Activated CD4-positive, alpha-beta T cell treated with anti-CD3 and anti-CD28 coated beads, Interleukin-2, amount 10 ng/mL, durations not matched to agents 24 days and 14 days (primary cell): ENCODE data around the gene ZPR1. TPM values are rescaled to one million over a fixed set of nuclear protein-coding genes. Genes with fewer than 3 reads are reported as not detected.
A peak's percentile ranks its signal among the peaks of the same experiment; 100 is the strongest.

ENCODE experiments used
- DNase-seq: peaks from one replicate; pipeline ENCODE4 v3.0.0; 2022
- H3K27ac Mint-ChIP-seq: one replicate; pipeline ENCODE4 v1.8.0; 2022; ENCODE audit warnings: mild to moderate bottlenecking, mixed read lengths
- H3K27me3 Mint-ChIP-seq: one replicate; pipeline ENCODE4 v1.8.0; 2022; ENCODE audit warnings: mixed read lengths
- H3K36me3 Mint-ChIP-seq: one replicate; pipeline ENCODE4 v1.8.0; 2022; ENCODE audit warnings: low read depth, mild to moderate bottlenecking, mixed read lengths
- H3K4me1 Mint-ChIP-seq: one replicate; pipeline ENCODE4 v1.8.0; 2021; ENCODE audit warnings: mixed read lengths
- H3K4me3 Mint-ChIP-seq: one replicate; pipeline ENCODE4 v1.8.0; 2022; ENCODE audit warnings: mild to moderate bottlenecking, moderate library complexity, mixed read lengths
- H3K9me3 Mint-ChIP-seq: one replicate; pipeline ENCODE4 v1.8.0; 2021; ENCODE audit warnings: mixed read lengths
- intact Hi-C: fragments of 100-400 bp; cut with micrococcal nuclease; formaldehyde crosslinking; loops from one replicate; pipeline ENCODE4 v1.15.1; 2023
- total RNA-seq: library from RNA; stranded (reverse); gene quantifications from 2 replicates; pipeline ENCODE4 v1.2.3, GENCODE V29; 2022

The ZPR1 gene
- total RNA-seq, 1 donor from 2014 or later, result 106 TPM

DNA sequence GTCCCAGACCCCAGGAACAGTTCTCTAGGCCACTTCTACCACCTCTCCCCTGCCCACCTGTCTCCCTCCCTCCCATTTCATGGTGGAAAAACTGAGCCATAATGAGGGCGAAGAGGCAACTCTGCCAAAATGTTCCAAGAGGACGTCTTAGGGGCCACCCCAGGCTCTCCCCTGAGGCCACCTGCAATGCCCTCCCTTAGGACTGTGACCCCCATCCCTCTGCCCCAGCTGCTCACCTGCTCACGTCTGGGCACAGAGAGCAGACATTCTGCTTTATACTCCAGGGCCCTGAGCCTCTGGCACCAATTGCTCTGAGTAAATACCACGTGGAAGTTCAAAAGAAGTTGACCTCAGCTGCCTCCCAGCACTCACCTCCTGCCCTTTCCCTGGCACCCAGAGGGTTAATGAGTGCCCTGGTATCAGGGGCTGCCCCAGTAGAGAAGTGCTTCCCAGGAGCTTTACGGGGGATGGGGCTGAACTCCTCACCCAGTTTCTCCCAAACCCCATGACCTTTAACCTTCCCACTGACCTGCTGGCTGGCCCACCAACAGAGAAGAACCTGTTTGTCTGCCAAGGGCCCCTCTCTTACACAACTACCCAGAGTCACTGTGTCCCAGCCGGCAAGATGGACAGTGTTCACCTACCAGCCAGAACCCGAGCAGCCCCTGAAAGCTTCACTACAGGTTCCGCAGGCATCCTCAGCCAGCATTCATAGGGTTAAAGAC, 4.5 kb upstream of the ZPR1 start:
- no peak for DNase-seq
- H3K27me3 Mint-ChIP-seq, result peaks cover 6% of the 10 kb centered on the region
- peaks cover 18% of the 10 kb centered on the region for H3K4me1 Mint-ChIP-seq
- no peaks in the 10 kb centered on the region for H3K9me3 Mint-ChIP-seq
- intact Hi-C loops, result no loop called here
- H3K27ac Mint-ChIP-seq, result no peak overlapping the region
- H3K4me3 Mint-ChIP-seq, result no peak overlapping the region
- H3K36me3 Mint-ChIP-seq, result peaks cover 3% of the 10 kb centered on the region

DNA sequence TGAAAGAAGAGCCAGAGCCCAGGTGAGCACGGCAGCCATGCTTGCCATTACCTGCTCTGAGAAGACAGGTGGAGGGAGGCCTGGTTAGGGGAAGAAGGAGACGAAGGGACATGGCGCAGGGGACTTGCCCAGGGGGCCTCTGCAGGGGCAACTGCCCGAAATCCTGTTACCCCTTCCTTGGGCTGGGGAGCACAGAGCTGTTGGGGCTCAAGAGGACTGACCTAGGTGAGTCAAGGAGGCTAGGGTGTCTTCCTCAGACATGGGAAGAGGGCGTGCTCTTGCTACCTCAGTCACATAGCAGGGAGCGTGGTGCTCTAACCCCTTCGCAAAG, 4.0 kb upstream of the ZPR1 start, which contains the start of gene APOA5:
TSS of gene APOA5 (minus strand) at position 67 of the 331 bp plus-strand sequence. CDS start at position 48, 19 bp downstream.
- H3K4me3 Mint-ChIP-seq, result peak within 1 kb of the TSS; percentile 28
- H3K27ac Mint-ChIP-seq, result no peak within 1 kb of the TSS
- intact Hi-C loops, result loop anchor here (1.0 to 2.0 kb wide), 2 partner anchors 45 to 315 kb away; partner anchors contain the start of gene APOA1
- H3K27me3 Mint-ChIP-seq, result peaks cover 4% of the 10 kb centered on the region
- no peak for DNase-seq
- no peaks in the 10 kb centered on the region for H3K9me3 Mint-ChIP-seq
- H3K4me1 Mint-ChIP-seq, result peaks cover 22% of the 10 kb centered on the region
- peaks cover 8% of the 10 kb centered on the region for H3K36me3 Mint-ChIP-seq

DNA sequence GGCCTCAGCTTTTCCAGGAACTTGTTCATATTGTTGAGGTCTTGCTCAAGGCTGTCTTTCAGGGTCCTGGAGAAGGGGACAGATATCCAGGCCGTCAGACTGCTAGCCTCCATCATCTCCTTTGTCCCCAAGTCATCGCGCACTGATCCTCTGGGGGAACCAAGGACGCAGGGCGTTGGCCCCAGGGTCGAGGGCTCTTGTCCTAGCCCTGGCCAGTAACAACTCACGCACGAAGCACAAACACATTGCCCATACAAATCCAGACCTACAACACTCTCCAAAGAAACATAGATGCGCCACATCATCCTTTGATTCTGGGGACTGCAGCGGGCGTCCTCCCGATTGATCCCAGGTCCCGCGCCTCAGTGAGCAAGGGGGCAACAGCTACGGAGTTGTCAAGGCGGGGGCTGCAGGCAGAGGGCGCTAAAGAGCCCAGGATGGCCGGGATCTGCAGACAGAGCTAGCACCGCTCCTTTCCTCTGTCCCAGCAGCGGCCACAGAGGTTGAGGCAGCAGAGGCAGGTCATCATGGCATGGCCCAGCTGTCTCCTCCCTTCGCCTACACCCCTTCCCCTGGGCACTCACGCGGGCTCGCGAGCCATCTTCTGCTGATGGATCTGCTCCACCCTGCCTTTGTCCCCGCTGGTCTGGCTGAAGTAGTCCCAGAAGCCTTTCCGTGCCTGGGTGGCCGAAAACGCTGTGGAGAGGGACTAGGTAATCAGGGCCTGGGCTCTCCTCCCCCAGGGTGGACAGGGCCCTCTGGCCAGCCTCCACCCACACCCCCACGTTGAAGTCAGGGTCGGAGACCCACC, 3.4 kb upstream of the ZPR1 start:
- H3K9me3 Mint-ChIP-seq, result no peaks in the 10 kb centered on the region
- intact Hi-C loops, result loop anchor here (1.0 to 2.0 kb wide), 2 partner anchors 46 to 315 kb away; partner anchors contain the start of gene APOA1
- H3K27me3 Mint-ChIP-seq, result peaks cover 4% of the 10 kb centered on the region
- H3K4me3 Mint-ChIP-seq, result peak overlapping the region; percentile 28
- DNase-seq, result peak; percentile 94
- peaks cover 28% of the 10 kb centered on the region for H3K4me1 Mint-ChIP-seq
- no peak overlapping the region for H3K27ac Mint-ChIP-seq
- peaks cover 13% of the 10 kb centered on the region for H3K36me3 Mint-ChIP-seq

DNA sequence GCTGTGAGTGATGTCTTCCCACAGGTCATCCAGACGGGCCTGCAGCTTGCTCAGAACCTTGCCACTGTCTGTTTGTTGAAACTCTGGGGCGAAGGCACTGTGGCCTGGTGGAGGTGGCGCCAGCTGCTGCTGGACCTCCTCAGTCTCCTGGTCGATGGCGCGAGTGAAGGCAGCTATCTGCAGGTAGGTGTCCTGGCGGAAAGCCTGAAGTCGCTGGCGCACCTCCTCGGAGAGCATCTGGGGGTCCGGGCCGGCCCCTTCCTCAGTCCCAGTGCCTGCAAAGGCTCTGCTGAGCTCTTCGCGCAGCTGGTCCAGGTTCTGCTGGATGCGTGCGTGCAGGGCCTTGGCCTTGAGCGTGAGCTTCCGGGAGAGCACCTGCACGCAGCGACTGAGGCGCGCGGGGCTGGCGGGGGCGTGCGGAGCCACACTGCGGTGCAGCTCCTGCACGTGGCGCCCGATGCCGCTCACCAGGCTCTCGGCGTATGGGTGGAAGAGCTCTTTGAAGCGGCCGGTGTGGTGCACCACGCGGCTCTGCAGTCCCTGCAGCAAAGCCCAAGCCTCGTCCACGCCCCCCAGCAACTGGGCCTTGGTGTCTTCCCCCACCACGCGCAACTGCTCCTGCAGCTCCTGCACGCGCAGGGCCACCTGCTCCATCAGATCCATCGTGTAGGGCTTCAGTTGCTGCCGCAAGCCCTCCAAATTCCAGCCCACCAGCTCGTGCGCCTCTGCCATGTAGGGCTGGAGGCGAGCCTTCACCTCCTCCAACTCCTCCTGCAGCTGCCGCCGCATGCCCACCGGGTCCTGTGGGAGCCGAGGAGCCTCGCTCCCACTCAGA, 2.6 kb upstream of the ZPR1 start:
- peaks cover 33% of the 10 kb centered on the region for H3K4me1 Mint-ChIP-seq
- H3K36me3 Mint-ChIP-seq, result peaks cover 20% of the 10 kb centered on the region
- peaks cover 4% of the 10 kb centered on the region for H3K27me3 Mint-ChIP-seq

DNA sequence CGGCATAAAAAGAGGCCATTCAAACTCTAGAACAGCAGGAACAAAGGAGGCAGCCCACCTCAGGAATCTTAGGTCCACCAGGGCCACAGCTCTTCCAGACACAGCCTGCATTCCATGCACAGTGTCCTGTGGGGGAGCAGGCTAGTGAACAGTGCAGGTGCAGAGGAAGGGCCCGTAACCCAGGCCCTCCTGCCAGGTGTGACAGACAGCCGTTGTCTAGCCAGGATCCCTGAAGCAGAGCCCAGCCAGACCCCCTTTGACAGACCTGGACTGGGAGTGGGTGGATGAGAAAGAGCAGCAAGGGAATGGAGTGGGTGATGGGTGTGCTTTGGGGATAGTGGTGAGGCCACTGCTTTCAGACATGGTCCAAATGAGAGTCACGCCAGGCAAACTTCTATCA, 1.2 kb upstream of the ZPR1 start:
- H3K27ac Mint-ChIP-seq, result no peak overlapping the region
- peaks cover 42% of the 10 kb centered on the region for H3K4me1 Mint-ChIP-seq
- H3K27me3 Mint-ChIP-seq, result peaks cover 4% of the 10 kb centered on the region
- intact Hi-C loops, result loop anchor here (1.0 to 5.0 kb wide), 3 partner anchors 16 to 443 kb away; partner anchors contain the start of genes PCSK7 and RNF214
- H3K4me3 Mint-ChIP-seq, result no peak overlapping the region
- no peaks in the 10 kb centered on the region for H3K9me3 Mint-ChIP-seq
- no peak for DNase-seq
- peaks cover 34% of the 10 kb centered on the region for H3K36me3 Mint-ChIP-seq

More for the DNA sequence above, 2.6 kb upstream of the ZPR1 start:
- DNase-seq, result no peak
- intact Hi-C loops, result loop anchor here (1.0 to 2.0 kb wide), 2 partner anchors 46 to 316 kb away; partner anchors contain the start of gene APOA1
- Mint-ChIP-seq H3K27ac (no peak overlapping the region), H3K9me3 (no peaks in the 10 kb centered on the region), H3K4me3 (no peak overlapping the region)

DNA sequence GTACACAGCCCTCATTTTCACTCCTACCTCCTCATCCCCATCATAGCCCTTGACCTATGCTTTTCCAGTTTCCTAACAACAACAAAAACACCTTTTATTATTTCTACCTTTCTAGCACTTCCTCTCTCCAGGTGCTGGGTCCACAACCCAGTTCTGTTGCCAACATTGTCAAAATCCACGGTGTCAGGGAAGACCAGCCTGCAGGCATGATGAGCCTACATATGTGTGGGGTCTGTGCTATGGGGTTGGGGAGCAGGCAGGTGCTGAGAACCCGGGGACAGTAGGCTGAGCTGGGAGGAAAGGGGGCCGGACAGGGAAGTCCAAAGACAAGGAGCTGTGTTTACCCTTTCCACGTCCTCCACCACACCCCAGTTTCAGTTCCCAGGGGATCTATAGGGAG, 711 bp upstream of the ZPR1 start:
- Mint-ChIP-seq H3K36me3 (peaks cover 36% of the 10 kb centered on the region), H3K4me1 (peaks cover 42% of the 10 kb centered on the region), H3K4me3 (peak overlapping the region; percentile 97), H3K27ac (peak overlapping the region; percentile 87), H3K9me3 (no peaks in the 10 kb centered on the region), H3K27me3 (peaks cover 4% of the 10 kb centered on the region)
- intact Hi-C loops, result loop anchor here (1.0 to 5.0 kb wide), 3 partner anchors 15 to 444 kb away; partner anchors contain the start of genes PCSK7 and RNF214
- no peak for DNase-seq

DNA sequence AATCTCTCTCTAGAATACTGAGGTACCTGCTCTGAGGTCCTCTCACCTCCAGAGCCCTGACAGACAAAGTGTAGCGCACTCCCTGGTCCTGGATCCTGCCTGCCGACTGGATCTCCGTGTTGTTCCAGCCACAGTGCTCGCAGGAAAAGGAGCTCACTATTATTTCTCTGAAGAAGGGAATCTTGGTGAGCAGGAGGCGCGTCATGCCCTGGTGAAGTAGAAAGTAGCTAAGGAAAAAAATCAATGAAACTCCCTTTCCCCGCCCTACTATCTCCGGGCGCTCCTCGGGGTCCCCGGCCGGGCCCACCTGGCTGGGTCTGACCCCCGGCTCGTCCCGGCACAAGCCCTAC, 412 bp downstream of the ZPR1 start:
- peaks cover 49% of the 10 kb centered on the region for H3K4me1 Mint-ChIP-seq
- peaks cover 47% of the 10 kb centered on the region for H3K36me3 Mint-ChIP-seq
- peaks cover 2% of the 10 kb centered on the region for H3K27me3 Mint-ChIP-seq
- no peaks in the 10 kb centered on the region for H3K9me3 Mint-ChIP-seq
- peak overlapping the region; percentile 76 for H3K27ac Mint-ChIP-seq
- intact Hi-C loops, result loop anchor here (5.0 kb wide), 1 partner anchor 445 kb away; the partner anchor contains the start of genes PCSK7 and RNF214
- peak overlapping the region; percentile 97 for H3K4me3 Mint-ChIP-seq
- no peak for DNase-seq

DNA sequence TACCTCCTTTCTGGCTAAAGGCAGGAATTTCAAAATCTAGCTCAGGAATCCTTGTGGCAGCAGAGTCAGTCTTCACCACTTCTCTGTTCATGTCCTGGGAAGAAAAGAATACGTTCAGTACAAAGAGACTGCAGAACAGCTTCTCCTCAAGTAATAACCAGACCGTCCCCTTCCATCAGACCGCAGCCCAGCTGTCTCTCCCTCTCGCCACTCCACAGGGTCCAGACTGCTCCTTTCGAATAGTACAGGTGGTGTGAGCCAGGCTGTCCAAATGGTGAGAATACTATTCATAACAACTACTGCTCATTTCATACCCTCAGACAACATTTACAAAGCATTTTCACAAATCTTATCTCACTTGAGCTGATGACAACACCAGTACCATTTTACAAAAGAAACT, 857 bp downstream of the ZPR1 start:
- no peak for DNase-seq
- Mint-ChIP-seq H3K4me1 (peaks cover 53% of the 10 kb centered on the region), H3K27ac (peak overlapping the region; percentile 76), H3K4me3 (peak overlapping the region; percentile 97), H3K36me3 (peaks cover 52% of the 10 kb centered on the region), H3K9me3 (no peaks in the 10 kb centered on the region), H3K27me3 (peaks cover 2% of the 10 kb centered on the region)
- intact Hi-C loops, result loop anchor here (5.0 kb wide), 1 partner anchor 445 kb away; the partner anchor contains the start of genes PCSK7 and RNF214

DNA sequence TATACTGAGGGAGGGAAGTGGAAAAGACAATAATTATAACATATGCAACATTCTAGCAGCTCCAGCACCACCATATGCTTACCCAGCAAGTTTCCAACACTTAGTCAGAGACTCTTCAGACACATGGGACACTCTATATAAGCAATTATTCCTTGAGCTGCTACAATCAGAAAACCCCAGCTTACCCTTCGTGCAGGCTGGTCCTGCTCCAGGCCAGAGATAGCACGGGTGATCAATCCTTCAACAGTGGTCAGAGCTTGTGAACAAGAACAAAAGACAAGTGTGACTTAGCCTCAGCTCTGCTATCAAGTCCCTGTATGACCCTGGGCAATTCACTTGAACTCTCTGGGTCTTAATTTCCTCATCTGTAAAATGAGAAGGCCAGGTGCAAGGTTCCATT, 1.5 kb downstream of the ZPR1 start:
- H3K36me3 Mint-ChIP-seq, result peaks cover 57% of the 10 kb centered on the region

DNA sequence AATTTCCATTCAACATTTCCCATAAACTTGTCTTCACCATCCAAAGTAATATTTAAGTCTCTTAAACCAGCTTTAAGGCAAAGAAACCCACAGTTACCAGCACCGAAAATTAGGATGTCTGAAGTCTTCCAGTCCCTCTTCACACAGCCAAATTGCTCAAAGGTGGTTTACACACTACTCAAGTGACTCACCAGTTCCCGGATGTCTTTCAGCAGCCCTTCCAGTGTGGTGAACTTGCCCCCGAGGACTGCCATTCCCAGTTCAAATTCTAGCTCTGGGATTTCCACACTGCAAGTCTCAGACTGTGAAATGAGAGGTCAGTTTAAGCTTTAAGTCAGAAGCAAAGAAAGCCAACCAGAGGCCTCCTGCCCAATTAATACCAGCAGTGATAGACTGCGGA, 5.1 kb downstream of the ZPR1 start:
- Mint-ChIP-seq H3K4me1 (peaks cover 55% of the 10 kb centered on the region), H3K4me3 (no peak overlapping the region), H3K27ac (peak overlapping the region; percentile 59), H3K9me3 (no peaks in the 10 kb centered on the region), H3K36me3 (peaks cover 87% of the 10 kb centered on the region), H3K27me3 (no peaks in the 10 kb centered on the region)
- intact Hi-C loops, result no loop called here
- DNase-seq, result no peak

More for the DNA sequence above, 1.5 kb downstream of the ZPR1 start:
- intact Hi-C loops, result loop anchor here (5.0 kb wide), 1 partner anchor 446 kb away; the partner anchor contains the start of genes PCSK7 and RNF214
- no peak for DNase-seq
- Mint-ChIP-seq H3K4me1 (peaks cover 52% of the 10 kb centered on the region), H3K9me3 (no peaks in the 10 kb centered on the region), H3K27me3 (peaks cover 2% of the 10 kb centered on the region), H3K4me3 (peak overlapping the region; percentile 97), H3K27ac (no peak overlapping the region)

DNA sequence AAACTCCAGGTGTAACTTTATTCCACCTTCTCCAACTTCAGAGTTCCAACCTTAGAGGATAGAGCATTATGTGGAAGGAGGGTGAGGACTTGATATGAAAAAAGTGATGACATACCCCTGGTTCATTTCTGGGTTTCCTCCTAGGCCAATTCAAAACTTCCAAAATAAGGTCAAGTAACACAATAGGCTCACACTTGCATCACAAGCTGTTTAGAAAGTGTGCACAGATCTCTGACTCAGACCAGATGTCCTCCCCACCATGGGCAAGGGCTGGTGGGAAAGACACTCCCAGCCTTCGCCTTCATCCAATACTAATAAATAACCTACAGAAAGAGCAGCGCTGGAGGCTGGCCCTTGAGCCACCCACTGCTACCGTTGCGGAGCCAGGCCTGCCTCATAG, 9.3 kb downstream of the ZPR1 start:
- H3K4me1 Mint-ChIP-seq, result peaks cover 54% of the 10 kb centered on the region
- no peaks in the 10 kb centered on the region for H3K27me3 Mint-ChIP-seq
- peaks cover 75% of the 10 kb centered on the region for H3K36me3 Mint-ChIP-seq
- intact Hi-C loops, result loop anchor here (10.0 kb wide), 2 partner anchors 246 to 1036 kb away; no protein-coding TSS in a partner anchor
- no peaks in the 10 kb centered on the region for H3K9me3 Mint-ChIP-seq
- H3K4me3 Mint-ChIP-seq, result no peak overlapping the region
- no peak for DNase-seq
- H3K27ac Mint-ChIP-seq, result no peak overlapping the region

DNA sequence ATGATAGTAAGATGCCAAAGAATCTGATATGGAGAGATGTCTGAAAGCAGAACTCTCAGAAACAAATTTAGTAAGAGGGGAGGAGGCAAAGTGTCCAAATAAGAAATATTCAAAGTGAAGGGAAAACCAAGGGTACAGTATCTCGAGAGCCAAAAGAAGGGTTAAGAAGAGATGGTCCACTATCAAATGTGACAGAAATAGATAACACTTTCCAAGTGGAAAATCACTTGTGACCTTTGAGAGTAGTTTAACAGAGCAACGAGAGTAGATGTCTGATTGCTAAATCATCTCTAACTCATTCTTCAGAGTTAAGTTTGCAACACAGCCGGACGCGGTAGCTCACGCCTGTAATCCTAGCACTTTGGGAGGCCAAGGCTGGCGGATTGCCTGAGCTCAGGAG, 10.8 kb downstream of the ZPR1 start:
- H3K4me3 Mint-ChIP-seq, result no peak overlapping the region

DNA sequence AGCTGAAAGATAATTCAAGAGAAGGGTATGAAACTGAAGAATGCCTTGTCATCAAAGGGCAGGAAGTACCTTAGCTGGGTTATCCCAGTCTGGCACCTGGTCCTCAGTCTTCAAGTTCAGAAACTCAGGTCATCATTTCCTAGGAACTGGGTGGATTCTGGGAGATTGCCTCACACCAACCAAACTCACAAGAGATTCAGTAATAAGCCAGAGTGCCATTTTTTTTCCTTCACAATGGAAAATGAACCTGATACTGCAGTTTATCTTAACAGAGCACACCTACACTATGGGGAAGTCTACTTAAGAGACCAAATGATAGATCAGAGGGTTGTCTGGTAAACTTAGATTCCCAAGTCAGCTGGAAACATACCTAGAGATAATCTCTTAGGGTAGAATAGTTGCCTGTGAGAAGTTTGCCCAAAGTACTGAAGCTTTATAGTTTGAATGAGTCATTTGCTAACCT, 11.3 kb downstream of the ZPR1 start:
- peaks cover 47% of the 10 kb centered on the region for H3K4me1 Mint-ChIP-seq
- DNase-seq, result no peak
- H3K36me3 Mint-ChIP-seq, result peaks cover 58% of the 10 kb centered on the region
- peak overlapping the region; percentile 63 for H3K27ac Mint-ChIP-seq
- H3K27me3 Mint-ChIP-seq, result no peaks in the 10 kb centered on the region
- intact Hi-C loops, result loop anchor here (10.0 kb wide), 2 partner anchors 248 to 1038 kb away; no protein-coding TSS in a partner anchor
- no peaks in the 10 kb centered on the region for H3K9me3 Mint-ChIP-seq
- no peak overlapping the region for H3K4me3 Mint-ChIP-seq

More for the DNA sequence above, 10.8 kb downstream of the ZPR1 start:
- Mint-ChIP-seq H3K27ac (peak overlapping the region; percentile 63), H3K36me3 (peaks cover 62% of the 10 kb centered on the region), H3K4me1 (peaks cover 43% of the 10 kb centered on the region), H3K27me3 (no peaks in the 10 kb centered on the region), H3K9me3 (no peaks in the 10 kb centered on the region)
- intact Hi-C loops, result loop anchor here (10.0 kb wide), 2 partner anchors 248 to 1038 kb away; no protein-coding TSS in a partner anchor
- no peak for DNase-seq
